ENCODE data around the gene PFN3.

Gene PFN3

DNA sequence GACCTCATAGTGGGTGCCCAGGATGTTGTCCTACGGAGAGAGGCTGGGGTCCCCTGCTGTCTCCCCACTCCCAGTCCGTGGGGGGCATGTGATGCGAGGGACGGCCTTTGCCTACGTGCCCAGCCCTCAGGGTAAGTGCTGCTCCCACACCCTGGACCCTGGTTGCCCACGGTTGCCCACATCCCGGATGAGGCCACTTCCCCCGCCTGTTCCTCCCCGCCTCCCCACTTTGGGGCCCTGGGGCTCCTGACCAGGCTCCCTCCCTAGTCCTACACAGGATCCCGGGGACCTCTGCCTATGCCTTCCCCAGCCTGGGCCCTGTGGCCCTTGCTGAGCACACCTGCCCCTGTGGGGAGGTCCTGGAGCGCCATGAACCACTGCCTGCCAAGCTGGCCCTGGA is 14.7 kb downstream of the PFN3 start:
- TF ChIP-seq EP300 (IDR thresholded peaks at IDR 0.05; ENCODE audit: borderline replicate concordance) (no peak), TEAD4 (IDR thresholded peaks at IDR 0.05) (no peak), YY1 (IDR thresholded peaks at IDR 0.05; ENCODE audit: low read depth) (no peak)

DNA sequence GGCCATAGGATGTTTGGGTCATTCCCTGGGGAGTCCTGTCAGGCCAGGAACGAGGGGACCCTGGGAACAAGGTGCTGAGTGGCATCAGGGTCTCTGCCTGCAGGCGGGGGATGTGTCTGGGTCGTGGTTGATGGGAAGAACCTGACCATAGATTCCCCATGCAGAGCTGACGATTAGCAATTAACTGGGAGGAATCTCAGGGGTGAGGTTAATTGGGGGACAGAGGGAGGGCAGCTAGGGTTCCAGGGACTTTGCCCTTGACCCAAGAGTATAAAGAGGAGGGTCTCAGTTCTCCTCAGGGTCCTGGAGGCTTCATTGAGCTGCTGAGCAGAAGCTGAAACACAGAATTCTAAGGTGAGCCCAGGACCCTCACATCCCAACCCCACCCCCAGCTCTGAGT is 16.3 kb downstream of the PFN3 start, which contains the start of gene SLC34A1:
Gene SLC34A1 (plus strand): TSS at position 301 of the 400 bp plus-strand sequence. CDS start 1,308 bp downstream, outside the sequence.
- TF ChIP-seq, protein P1, sequence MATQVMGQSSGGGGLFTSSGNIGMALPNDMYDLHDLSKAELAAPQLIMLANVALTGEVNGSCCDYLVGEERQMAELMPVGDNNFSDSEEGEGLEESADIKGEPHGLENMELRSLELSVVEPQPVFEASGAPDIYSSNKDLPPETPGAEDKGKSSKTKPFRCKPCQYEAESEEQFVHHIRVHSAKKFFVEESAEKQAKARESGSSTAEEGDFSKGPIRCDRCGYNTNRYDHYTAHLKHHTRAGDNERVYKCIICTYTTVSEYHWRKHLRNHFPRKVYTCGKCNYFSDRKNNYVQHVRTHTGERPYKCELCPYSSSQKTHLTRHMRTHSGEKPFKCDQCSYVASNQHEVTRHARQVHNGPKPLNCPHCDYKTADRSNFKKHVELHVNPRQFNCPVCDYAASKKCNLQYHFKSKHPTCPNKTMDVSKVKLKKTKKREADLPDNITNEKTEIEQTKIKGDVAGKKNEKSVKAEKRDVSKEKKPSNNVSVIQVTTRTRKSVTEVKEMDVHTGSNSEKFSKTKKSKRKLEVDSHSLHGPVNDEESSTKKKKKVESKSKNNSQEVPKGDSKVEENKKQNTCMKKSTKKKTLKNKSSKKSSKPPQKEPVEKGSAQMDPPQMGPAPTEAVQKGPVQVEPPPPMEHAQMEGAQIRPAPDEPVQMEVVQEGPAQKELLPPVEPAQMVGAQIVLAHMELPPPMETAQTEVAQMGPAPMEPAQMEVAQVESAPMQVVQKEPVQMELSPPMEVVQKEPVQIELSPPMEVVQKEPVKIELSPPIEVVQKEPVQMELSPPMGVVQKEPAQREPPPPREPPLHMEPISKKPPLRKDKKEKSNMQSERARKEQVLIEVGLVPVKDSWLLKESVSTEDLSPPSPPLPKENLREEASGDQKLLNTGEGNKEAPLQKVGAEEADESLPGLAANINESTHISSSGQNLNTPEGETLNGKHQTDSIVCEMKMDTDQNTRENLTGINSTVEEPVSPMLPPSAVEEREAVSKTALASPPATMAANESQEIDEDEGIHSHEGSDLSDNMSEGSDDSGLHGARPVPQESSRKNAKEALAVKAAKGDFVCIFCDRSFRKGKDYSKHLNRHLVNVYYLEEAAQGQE (IDR thresholded peaks at IDR 0.05; ENCODE audit: low read depth), result no peak
- TF ChIP-seq, protein P2, sequence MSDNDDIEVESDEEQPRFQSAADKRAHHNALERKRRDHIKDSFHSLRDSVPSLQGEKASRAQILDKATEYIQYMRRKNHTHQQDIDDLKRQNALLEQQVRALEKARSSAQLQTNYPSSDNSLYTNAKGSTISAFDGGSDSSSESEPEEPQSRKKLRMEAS (IDR thresholded peaks at IDR 0.05), result no peak
- TF ChIP-seq RAD21 (IDR thresholded peaks at IDR 0.05; ENCODE audit: low read depth) (no peak), CREB1 (IDR thresholded peaks at IDR 0.05; ENCODE audit: low read depth) (no peak), NFIC (IDR thresholded peaks at IDR 0.05) (no peak), TEAD4 (IDR thresholded peaks at IDR 0.05) (no peak), EGR1 (IDR thresholded peaks at IDR 0.05) (no peak), ZBTB7A (IDR thresholded peaks at IDR 0.05; ENCODE audit: low read depth) (no peak), TAF1 (IDR thresholded peaks at IDR 0.05; ENCODE audit: low read depth) (no peak), EP300 (IDR thresholded peaks at IDR 0.05; ENCODE audit: borderline replicate concordance) (no peak), FOXM1 (IDR thresholded peaks at IDR 0.05; ENCODE audit: borderline replicate concordance, low read depth) (no peak), TCF12 (IDR thresholded peaks at IDR 0.05; ENCODE audit: low read depth) (no peak), YY1 (IDR thresholded peaks at IDR 0.05; ENCODE audit: low read depth) (no peak), CEBPB (IDR thresholded peaks at IDR 0.05) (no peak)
- TF ChIP-seq, protein P3, sequence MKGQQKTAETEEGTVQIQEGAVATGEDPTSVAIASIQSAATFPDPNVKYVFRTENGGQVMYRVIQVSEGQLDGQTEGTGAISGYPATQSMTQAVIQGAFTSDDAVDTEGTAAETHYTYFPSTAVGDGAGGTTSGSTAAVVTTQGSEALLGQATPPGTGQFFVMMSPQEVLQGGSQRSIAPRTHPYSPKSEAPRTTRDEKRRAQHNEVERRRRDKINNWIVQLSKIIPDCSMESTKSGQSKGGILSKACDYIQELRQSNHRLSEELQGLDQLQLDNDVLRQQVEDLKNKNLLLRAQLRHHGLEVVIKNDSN (IDR thresholded peaks at IDR 0.05), result no peak

DNA sequence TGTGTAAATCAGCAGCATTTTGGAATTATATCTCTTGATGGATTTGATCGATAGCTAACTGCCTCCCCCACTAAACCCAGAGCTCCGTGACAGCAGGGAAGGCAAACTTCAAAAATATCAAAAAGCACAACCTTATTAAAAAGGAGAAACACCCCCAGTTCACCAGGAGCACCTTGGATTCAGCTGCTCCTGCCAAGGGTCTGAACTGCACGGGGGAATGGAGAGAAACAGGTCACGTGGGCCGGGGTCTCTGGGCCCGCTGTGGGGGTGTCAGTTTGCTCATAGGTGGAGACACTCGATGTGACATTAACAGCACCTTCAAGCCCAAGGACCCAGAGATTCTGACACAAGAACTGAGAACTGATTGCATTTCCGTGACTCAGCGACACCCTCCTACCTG is 17.3 kb downstream of the PFN3 start:
- no peak for TF ChIP-seq EGR1 (IDR thresholded peaks at IDR 0.05)
- TF ChIP-seq NFIC (IDR thresholded peaks at IDR 0.05), result no peak
- no peak for TF ChIP-seq CEBPB (IDR thresholded peaks at IDR 0.05)

DNA sequence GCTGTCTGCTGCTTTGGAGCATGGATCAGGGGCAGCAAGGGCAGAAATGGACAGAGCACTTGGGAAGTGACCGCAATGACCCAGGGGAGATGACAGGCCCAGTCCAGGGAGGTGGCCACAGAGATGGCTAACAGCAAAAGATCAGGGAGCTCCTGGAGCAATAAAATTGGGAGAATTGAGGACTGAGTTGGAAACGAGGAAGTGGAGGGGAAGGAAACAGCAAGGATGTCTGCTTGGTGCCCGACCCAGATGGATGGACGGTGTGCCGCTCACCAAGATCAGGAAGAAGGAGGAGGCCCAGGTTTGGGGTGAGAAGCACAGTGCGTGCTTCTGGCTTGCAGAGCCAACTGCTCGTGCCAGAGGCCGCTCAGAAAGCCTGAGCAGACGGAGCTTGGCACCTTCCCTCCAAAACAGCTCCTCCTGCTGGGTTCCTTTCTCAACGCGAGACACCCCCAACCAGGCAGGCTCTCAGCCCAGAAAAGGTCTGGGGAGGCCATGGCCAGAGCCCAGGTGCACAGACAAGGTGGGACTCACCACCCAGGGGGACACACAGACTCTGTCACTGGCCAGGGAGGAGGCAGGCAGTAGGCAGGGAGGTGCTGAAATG is 17.9 kb downstream of the PFN3 start:
- TF ChIP-seq CEBPB (IDR thresholded peaks at IDR 0.05), result no peak
- no peak for TF ChIP-seq ZBTB7A (IDR thresholded peaks at IDR 0.05; ENCODE audit: low read depth)
- peak; percentile 24 for TF ChIP-seq RAD21 (IDR thresholded peaks at IDR 0.05; ENCODE audit: low read depth)

DNA sequence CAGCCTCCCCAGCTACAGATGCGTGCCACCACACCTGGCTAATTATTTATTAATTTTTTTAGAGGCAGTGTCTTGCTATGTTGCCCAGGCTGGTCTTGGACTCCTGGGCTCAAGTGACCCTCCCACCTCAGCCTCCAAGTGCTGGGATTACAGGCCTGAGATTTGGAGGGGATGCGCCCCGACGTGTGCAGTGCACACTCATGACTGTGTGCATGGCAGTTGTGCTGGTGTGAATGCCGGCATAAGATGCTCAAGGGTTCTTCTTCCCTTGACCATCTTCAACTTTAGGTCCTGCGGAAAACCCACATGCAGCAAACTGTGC is 19.7 kb downstream of the PFN3 start:
- no peak for TF ChIP-seq RAD21 (IDR thresholded peaks at IDR 0.05; ENCODE audit: low read depth)
- no peak for TF ChIP-seq NFIC (IDR thresholded peaks at IDR 0.05)

DNA sequence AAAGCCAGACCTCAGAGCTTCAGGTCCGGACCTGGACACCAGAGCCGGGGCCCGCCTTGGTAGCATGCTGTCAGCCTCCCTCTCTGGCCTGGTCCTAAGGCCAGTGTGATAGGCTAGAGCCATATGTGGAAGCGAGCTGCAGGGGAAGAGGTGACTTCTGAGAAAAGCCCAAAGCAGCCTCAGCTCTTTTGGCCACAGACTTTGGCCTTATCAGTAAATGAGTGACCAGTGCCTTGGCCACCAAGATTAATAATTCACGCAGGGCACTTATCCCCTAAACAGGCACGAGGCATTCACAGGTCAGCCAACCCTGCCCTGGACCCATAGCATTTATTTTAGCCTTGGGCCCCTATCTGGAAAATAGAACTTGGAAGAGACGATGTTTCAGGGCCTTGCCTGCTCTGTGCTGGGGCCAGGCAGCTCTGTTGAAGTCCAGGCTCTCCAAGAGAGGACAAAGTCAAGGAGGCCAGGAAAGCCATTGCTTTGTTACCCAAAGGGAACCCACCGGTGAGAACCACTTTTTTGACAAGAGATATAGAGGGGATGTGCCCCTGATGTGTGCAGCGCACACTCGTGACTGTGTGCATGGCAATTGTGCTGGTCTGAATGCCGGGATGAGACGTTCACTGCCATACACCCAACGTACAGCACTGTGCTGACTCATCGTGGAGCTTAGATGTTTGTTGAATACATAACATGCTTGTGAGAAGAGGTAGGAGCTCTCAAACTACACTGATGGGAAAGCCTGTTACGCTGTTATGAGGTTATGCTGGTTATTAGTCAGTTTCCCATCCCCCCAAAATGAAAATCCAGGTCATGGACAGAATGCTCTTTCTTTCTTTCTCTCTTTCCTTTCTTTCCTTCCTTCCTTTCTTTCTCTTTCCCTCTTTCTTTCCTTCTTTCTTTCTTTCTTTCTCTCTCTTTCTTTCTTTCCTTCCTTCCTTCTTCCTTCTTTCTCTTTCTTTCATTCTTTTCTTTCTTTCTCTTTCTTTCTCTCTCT is 21.3 kb downstream of the PFN3 start:
- no peak for TF ChIP-seq FOXM1 (IDR thresholded peaks at IDR 0.05; ENCODE audit: borderline replicate concordance, low read depth)
- TF ChIP-seq ZBTB7A (IDR thresholded peaks at IDR 0.05; ENCODE audit: low read depth), result no peak
- TF ChIP-seq TAF1 (IDR thresholded peaks at IDR 0.05; ENCODE audit: low read depth), result no peak
- TF ChIP-seq, protein P1 (IDR thresholded peaks at IDR 0.05; ENCODE audit: low read depth), result no peak
